Endothelial cell of umbilical vein (primary cell): ENCODE data around the gene LRP1-AS. TPM values are rescaled to one million over a fixed set of nuclear protein-coding genes. Genes with fewer than 3 reads are reported as not detected.

Experiments
- BruUV-seq: library from RNA; stranded (reverse); fragments of 400-500 nt; replicated peaks from 2 replicates; lab custom pipeline; 2021; lab: Mats Ljungman, UMichigan
- CTCF ChIA-PET: fragments of 300-600, 350-600 bp; sonication (Branson Sonifier 250); formaldehyde crosslinking; loops from one replicate; lab custom pipeline; 2021; ENCODE audit warnings: antibody characterized with exemption, inconsistent platforms; lab: Charles Lee
- POLR2A ChIA-PET: fragments of 300-600, 350-600 bp; sonication (Branson Sonifier 250); formaldehyde crosslinking; loops from one replicate; lab custom pipeline; 2021; ENCODE audit warnings: antibody characterized with exemption, inconsistent platforms; lab: Charles Lee
- DNase-seq: peaks from one replicate; pipeline ENCODE4 v3.0.0-alpha.2; 2011; ENCODE audit warnings: low read depth, low spot score
- FAIRE-seq: peaks from 2 replicates; lab custom pipeline; 2011; peaks lifted over from hg19 to GRCh38; lab: Jason Lieb, UNC
- H2AFZ ChIP-seq: 2 replicates; pipeline ENCODE4 v1.6.0; 2012; ENCODE audit warnings: low read depth, low read length, control low read depth, inconsistent platforms
- H3K27ac ChIP-seq: 2 replicates; pipeline ENCODE4 v1.5.1; 2011; ENCODE audit warnings: low read depth, mild to moderate bottlenecking, control low read depth, low read length, moderate library complexity; ENCODE audit not compliant: insufficient read depth
- H3K27me3 ChIP-seq, 2 experiments: 2 replicates each; pipeline versions ENCODE4 v1.6.0 to v1.6.1; 2011; ENCODE audit warnings: low read length in 2 of 2, mixed read lengths in 1 of 2; ENCODE audit not compliant: control insufficient read depth in 2 of 2, insufficient read depth in 2 of 2
- H3K36me3 ChIP-seq, 2 experiments: 2 replicates in 1 of 2; 3 replicates in 1 of 2; pipeline ENCODE4 v1.5.1; 2011; ENCODE audit warnings: low read length in 2 of 2, mild to moderate bottlenecking in 1 of 2, moderate library complexity in 1 of 2; ENCODE audit not compliant: control insufficient read depth in 2 of 2, insufficient read depth in 2 of 2; ENCODE audit errors: extremely low read depth in 1 of 2
- H3K4me1 ChIP-seq: 3 replicates; pipeline ENCODE4 v1.5.1; 2011; ENCODE audit warnings: mild to moderate bottlenecking, low read length; ENCODE audit not compliant: control insufficient read depth, insufficient read depth; ENCODE audit errors: extremely low read depth
- H3K4me2 ChIP-seq: 2 replicates; pipeline ENCODE4 v1.6.1; 2011; ENCODE audit warnings: low read length, control low read depth, mixed read lengths; ENCODE audit not compliant: insufficient read depth
- H3K4me3 ChIP-seq, 3 experiments: fragments of 200-600 bp in 1 of 3; sonication (generic), shearing (Covaris generic) in 1 of 3; replicated peaks in 1 of 3; 2 replicates each; pipeline ENCODE4 v1.5.1; 2011 to 2016; ENCODE audit warnings: control low read depth in 3 of 3, low read length in 3 of 3, mild to moderate bottlenecking in 2 of 3, inconsistent platforms in 1 of 3, low read depth in 1 of 3, moderate library complexity in 1 of 3; ENCODE audit not compliant: insufficient read depth in 1 of 3
- H3K79me2 ChIP-seq: 2 replicates; pipeline ENCODE4 v1.6.0; 2012; ENCODE audit warnings: low read length, inconsistent platforms; ENCODE audit not compliant: control insufficient read depth, insufficient read depth
- H3K9ac ChIP-seq: replicated peaks from 2 replicates; pipeline ENCODE3; 2011; ENCODE audit warnings: low read length, control low read depth; ENCODE audit not compliant: insufficient read depth; ENCODE audit errors: extremely low read depth
- H3K9me1 ChIP-seq: replicated peaks from 3 replicates; pipeline ENCODE4 v1.6.0; 2011; ENCODE audit warnings: mild to moderate bottlenecking, low read length; ENCODE audit not compliant: control insufficient read depth, insufficient read depth; ENCODE audit errors: extremely low read depth
- H3K9me3 ChIP-seq: replicated peaks from 2 replicates; pipeline ENCODE4 v1.5.1; 2012; ENCODE audit warnings: low read length, inconsistent platforms; ENCODE audit not compliant: control insufficient read depth, insufficient read depth
- H4K20me1 ChIP-seq: replicated peaks from 2 replicates; pipeline ENCODE3; 2011; ENCODE audit warnings: mild to moderate bottlenecking, low read length; ENCODE audit not compliant: control insufficient read depth, insufficient read depth; ENCODE audit errors: extremely low read depth
- EZH2 ChIP-seq: IDR thresholded peaks from 2 replicates; pipeline ENCODE4 v1.6.1; 2012; ENCODE audit warnings: borderline replicate concordance, low read depth, mild to moderate bottlenecking, moderate library complexity, low read length, inconsistent platforms; ENCODE audit not compliant: severe bottlenecking
- FOS ChIP-seq: IDR thresholded peaks from 2 replicates; pipeline ENCODE4 v1.6.1; 2011; ENCODE audit warnings: mild to moderate bottlenecking, low read length, moderate library complexity, borderline replicate concordance; ENCODE audit not compliant: insufficient read depth
- GATA2 ChIP-seq: IDR thresholded peaks from 2 replicates; pipeline ENCODE4 v1.7.0; 2011; ENCODE audit warnings: low read depth, mild to moderate bottlenecking, moderate library complexity, mixed read lengths, low read length; ENCODE audit not compliant: insufficient read length, insufficient read depth
- JUN ChIP-seq: IDR thresholded peaks from 2 replicates; pipeline ENCODE4 v1.6.1; 2011; ENCODE audit warnings: borderline replicate concordance, low read depth; ENCODE audit not compliant: insufficient read length, insufficient read depth
- MYC ChIP-seq: IDR thresholded peaks from one replicate; pipeline ENCODE4 v1.6.1; 2011; ENCODE audit warnings: mild to moderate bottlenecking, low read depth, low read length
- POLR2A ChIP-seq: IDR thresholded peaks from 2 replicates; pipeline ENCODE4 v1.6.1; 2012; ENCODE audit warnings: low read depth, mild to moderate bottlenecking, control low read depth, low read length
- POLR2AphosphoS5 ChIP-seq: IDR thresholded peaks from 2 replicates; pipeline ENCODE4 v1.6.1; 2012; ENCODE audit warnings: low read depth, mild to moderate bottlenecking, control low read depth, low read length, moderate library complexity; ENCODE audit not compliant: insufficient read depth
- dilution Hi-C: fragments of 300-500 bp; cut with MboI; formaldehyde crosslinking; loops from one replicate; pipeline ENCODE4 v1.15.0; 2019; ENCODE audit warnings: low sequenced_read_pairs; ENCODE audit not compliant: extremely low pct_ligation_motif_present
- intact Hi-C: fragments of 100-400 bp; cut with micrococcal nuclease; formaldehyde crosslinking; loops from one replicate; pipeline ENCODE4 v1.10.0; 2022
- polyA plus RNA-seq, 4 experiments: library from polyadenylated mRNA; depleted of rRNA in 3 of 4; stranded (reverse) in 3 of 4; unstranded in 1 of 4; fragments of >200 nt; gene quantifications; 2 replicates each; pipeline versions ENCODE4 v1.2.1 to v1.2.3, GENCODE V29; 2011 to 2012; ENCODE audit warnings: missing spikeins in 1 of 4
- total RNA-seq: library from RNA; stranded (reverse); gene quantifications from 2 replicates; pipeline ENCODE4 v1.2.3, GENCODE V29; 2021
- TF ChIP-seq, protein P1 (sequence below): IDR thresholded peaks from 2 replicates; pipeline ENCODE4 v1.6.1; 2011; ENCODE audit not compliant: insufficient read depth, insufficient read length
- TF ChIP-seq, protein P2 (sequence below), 2 donors: IDR thresholded peaks; 1 replicate in 1 of 2; 2 replicates in 1 of 2; pipeline ENCODE4 v1.5.1; 2011; ENCODE audit warnings: low read length in 2 of 2, mild to moderate bottlenecking in 2 of 2, moderate library complexity in 2 of 2, control low read depth in 1 of 2, inconsistent platforms in 1 of 2, low read depth in 1 of 2; ENCODE audit not compliant: insufficient read depth in 1 of 2; ENCODE audit errors: extremely low read depth in 1 of 2

The LRP1-AS gene
- total and polyA plus RNA-seq, 2 donors (not counting 3 experiments of a cell fraction or from before 2014, with no cell fraction given), result not detected

DNA sequence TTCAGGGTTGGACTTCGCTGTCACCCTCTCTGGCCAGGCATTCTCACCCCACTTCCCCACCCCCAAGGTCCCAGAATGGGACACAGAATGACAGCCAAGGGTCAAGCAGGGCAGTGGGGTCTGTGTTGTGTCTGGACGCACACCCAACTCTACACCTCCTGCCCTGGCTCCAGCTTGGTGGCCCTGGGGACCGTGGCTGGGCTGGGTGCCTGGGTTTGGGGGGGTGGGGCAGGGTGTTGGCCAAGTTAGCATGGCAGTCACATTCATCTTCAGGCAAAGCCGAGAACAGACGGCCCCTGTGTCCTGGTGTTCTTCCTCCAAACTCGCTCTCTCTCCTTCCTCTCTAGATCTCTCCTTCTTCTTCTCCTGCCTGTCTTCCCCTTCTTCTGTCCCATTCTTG lies 13.5 kb downstream of the LRP1-AS start:
- no TSS peak for BruUV-seq
- H2AFZ ChIP-seq, result no peak overlapping the region
- no peak overlapping the region for H3K4me2 ChIP-seq
- no peak for DNase-seq
- H3K4me3 ChIP-seq, result no peak overlapping the region
- H3K9ac ChIP-seq, result no peak overlapping the region
- intact Hi-C loops (no loop called here), dilution Hi-C loops (no loop called here)
- no peaks in the 10 kb centered on the region for H4K20me1 ChIP-seq
- no peaks in the 10 kb centered on the region for H3K4me1 ChIP-seq
- TF ChIP-seq POLR2AphosphoS5, result no peak
- no peak for TF ChIP-seq FOS
- TF ChIP-seq GATA2, result no peak
- no peak for TF ChIP-seq MYC
- TF ChIP-seq EZH2, result no peak
- TF ChIP-seq, protein P1, sequence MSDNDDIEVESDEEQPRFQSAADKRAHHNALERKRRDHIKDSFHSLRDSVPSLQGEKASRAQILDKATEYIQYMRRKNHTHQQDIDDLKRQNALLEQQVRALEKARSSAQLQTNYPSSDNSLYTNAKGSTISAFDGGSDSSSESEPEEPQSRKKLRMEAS, result no peak
- TF ChIP-seq, protein P2, sequence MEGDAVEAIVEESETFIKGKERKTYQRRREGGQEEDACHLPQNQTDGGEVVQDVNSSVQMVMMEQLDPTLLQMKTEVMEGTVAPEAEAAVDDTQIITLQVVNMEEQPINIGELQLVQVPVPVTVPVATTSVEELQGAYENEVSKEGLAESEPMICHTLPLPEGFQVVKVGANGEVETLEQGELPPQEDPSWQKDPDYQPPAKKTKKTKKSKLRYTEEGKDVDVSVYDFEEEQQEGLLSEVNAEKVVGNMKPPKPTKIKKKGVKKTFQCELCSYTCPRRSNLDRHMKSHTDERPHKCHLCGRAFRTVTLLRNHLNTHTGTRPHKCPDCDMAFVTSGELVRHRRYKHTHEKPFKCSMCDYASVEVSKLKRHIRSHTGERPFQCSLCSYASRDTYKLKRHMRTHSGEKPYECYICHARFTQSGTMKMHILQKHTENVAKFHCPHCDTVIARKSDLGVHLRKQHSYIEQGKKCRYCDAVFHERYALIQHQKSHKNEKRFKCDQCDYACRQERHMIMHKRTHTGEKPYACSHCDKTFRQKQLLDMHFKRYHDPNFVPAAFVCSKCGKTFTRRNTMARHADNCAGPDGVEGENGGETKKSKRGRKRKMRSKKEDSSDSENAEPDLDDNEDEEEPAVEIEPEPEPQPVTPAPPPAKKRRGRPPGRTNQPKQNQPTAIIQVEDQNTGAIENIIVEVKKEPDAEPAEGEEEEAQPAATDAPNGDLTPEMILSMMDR (IDR thresholded peaks at IDR 0.05; ENCODE audit: extremely low read depth in 1 of 2, insufficient read depth in 1 of 2, low read depth in 1 of 2, low read length in 2 of 2), result no peak
- TF ChIP-seq JUN, result no peak
- no peak for TF ChIP-seq POLR2A
- CTCF ChIA-PET, result interaction anchor here (1.7 kb wide), 1 partner anchor 9 kb away, joined by 11 read pairs; no protein-coding TSS in a partner anchor
- POLR2A ChIA-PET, result no interaction called here
- no peaks in the 10 kb centered on the region for H3K36me3 ChIP-seq
- no peak for FAIRE-seq
- H3K9me1 ChIP-seq, result no peaks in the 10 kb centered on the region
- H3K9me3 ChIP-seq, result no peaks in the 10 kb centered on the region
- H3K27ac ChIP-seq, result no peak overlapping the region
- no peaks in the 10 kb centered on the region for H3K79me2 ChIP-seq
- H3K27me3 ChIP-seq, result peaks cover 38 to 40% of the 10 kb centered on the region in 2 experiments
